Kasumi-1 (cell line): ENCODE results near the gene HEATR1.
"Not testable (repeated sequence)": the region's sequence is repeated elsewhere in the genome, so short reads cannot be mapped to it uniquely, and the experiment has no call there.

Experiments used
- DNase-seq, 2 experiments: peaks; one replicate each; lab custom pipeline; 2025; lab: John Stamatoyannopoulos, UW

Gene HEATR1

DNA sequence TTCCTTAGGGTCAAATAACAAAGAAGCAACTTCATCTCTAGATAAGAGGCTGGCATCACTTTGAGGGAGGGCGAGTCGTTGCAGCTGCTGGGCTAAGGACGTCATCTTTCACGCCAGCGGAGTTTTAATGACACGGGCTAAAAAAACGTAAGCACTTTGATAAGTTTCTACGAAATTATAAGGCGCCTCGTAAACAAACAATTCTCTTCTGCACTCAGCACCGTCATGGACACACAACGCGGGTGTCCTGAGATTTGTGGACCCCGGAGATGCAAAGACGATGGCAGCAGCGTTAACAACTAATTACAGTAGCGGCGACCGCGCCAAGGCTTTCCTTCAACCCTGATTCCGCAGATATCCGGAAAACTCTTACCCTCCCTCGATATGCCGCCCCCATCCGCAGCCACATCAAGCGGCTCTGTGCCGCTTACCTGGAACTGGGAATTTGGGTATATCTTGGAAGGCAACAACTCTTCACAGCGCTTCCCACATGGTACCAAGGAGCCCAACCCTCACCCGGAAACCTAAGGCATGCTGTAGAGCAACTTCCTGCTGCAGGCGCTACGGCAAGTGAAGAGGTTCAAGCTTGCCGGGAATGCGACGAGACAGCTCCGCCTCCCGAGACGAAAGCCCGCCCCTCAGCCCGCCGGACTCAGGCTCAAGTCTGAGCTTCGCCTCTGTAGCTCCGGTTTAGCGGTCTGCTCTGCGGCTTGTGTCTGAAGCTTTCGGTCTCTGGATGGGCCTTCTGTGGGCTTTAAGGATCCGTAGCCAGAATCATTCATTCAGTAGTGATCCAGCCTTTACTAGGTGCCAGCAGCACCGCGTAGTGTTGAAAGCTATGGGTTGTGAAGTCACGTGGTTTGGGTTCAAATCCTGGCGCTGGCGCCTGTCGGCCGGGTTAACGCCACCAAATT is at the start of gene HEATR1:
TSS of gene HEATR1 (minus strand) at position 526 of the 914 bp plus-strand sequence. CDS start at position 105, 421 bp downstream.
- DNase-seq = peak; percentile 92 to 94

DNA sequence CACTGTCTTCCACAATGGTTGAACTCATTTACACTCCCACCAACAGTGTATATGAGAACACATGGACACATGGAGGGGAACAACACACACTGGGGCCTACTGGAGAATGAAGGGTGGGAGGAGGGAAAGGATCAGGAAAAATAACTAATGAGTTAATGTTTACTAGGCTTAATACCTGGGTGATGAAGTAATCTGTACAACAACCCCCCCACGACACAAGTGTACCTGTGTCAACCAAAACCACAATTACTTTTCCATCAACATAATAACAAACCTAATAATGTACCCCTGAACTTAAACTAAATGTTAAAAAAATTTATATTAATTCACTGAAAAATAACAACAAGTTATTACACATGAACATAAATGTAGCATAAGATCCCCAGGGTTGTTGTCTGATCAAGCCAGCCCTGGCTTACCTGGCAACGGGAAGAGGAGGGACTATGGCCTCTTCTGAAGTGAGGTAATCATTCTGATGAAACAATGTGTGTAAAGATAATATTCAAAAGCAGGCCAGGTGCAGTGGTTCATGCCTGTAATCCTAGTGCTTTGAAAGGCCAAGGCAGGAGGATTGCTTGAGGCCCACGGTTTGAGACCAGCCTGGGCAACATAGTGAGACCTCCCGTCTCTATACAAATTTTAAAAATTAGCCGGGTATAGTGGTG is 40.8 kb upstream of the HEATR1 start:
- no peak for DNase-seq

DNA sequence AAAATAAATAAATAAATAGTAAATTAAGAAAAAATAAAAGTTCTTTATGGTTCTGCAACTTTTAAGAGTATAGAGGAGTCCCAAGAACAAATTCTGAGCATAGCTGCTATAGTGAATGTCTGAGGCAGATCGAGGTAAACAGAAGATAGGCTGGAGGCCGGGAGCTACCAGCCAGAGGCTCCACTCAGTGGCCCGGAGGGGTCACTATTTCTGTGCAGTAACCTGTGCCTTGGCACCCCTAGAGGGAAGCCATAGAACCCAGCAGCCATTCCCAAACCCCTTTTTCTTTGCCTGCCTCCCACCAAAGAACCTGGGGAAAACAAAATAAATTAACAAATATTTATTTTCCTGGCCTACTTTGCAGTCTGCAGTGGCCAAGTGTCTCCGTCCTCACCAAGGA is 38.4 kb upstream of the HEATR1 start:
- no peak for DNase-seq

- DNase-seq = no peak
Observed at GRCh38 chr1:236639686-236640085, 35.4 kb upstream of the HEATR1 start.

DNA sequence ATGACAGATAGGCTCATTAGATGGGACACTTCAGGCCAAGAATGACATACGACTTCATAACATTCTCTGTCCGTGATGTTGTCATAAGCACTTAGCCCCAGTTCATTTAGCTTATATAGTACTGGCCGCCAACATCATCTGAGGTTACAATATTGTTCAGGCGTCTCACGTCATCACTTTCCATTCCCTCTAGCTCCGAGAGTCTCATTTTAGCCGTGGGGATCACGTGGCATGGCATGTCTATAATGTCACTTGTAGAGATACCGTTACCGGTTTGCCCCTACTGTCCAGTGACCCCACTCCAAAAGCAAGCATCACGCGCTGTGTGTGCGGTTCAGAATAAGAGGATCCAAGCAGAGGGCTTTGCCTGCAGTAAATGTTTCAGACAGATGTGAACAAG is 34.6 kb upstream of the HEATR1 start:
- DNase-seq = no peak

GRCh38 chr1:236636017-236636416 is 31.7 kb upstream of the HEATR1 start:
- DNase-seq = no peak

GRCh38 chr1:236627727-236628408 is 23.6 kb upstream of the HEATR1 start:
- DNase-seq = no peak

GRCh38 chr1:236623371-236624166 is 19.3 kb upstream of the HEATR1 start:
- DNase-seq = no peak

- no peak for DNase-seq
Observed at GRCh38 chr1:236622407-236622806, 18.1 kb upstream of the HEATR1 start.

- no peak for DNase-seq
Observed at GRCh38 chr1:236619398-236619797, 15.1 kb upstream of the HEATR1 start.

- DNase-seq = no peak
Observed at GRCh38 chr1:236618507-236618906, 14.2 kb upstream of the HEATR1 start.

DNA sequence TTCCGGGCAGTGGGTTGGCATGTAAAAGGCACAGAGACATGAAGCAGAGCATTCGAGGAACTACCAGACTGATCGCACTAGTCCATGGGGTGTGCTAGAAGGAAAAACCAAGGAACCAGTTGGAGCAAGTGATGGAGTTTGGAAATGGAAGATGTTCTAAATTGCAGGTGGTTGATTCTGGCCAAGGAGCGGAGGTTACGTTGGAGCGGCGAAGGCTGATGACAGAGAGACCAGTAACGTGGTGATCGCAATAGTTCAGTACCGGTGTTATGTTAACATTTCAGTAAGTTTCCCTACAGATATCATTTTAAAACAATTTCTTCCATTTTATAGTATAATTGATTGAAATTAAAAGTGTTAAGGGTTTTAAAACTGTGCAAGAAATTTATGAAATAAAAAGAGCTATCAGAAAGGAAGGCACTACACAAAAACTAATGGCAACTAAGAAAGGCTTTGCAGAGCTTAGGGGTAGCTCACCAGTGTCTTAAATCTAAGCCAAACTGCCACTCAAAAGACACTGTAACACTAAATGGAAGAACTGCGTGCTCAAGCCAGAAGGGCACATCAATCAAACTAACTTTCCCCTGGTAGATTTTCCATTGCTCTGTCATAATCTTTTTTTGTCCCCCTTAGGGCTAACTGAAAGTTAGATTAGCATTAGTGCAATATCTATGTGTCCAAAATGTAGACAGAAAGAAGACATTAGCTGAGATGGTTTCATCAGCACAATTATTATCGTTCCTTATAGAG is 11.3 kb upstream of the HEATR1 start:
- DNase-seq = no peak

DNA sequence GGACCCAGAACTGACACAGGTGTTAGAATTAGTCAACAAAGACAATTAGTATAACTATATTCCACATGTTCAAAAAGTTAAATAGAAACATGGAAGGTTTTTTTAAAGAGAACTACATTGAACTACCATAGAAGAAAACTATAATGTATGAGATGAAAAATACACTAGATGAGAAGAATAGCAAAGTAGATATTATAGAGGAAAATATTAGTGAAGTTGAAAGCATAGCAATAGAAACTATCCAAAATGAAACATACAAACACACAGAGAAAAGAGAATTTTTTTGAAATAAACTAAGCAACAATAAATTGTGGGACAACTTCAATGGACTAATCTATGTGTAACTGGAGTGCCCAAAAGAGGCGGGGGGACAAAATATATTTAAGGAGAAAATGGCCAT is 8.0 kb upstream of the HEATR1 start:
- no peak for DNase-seq

DNA sequence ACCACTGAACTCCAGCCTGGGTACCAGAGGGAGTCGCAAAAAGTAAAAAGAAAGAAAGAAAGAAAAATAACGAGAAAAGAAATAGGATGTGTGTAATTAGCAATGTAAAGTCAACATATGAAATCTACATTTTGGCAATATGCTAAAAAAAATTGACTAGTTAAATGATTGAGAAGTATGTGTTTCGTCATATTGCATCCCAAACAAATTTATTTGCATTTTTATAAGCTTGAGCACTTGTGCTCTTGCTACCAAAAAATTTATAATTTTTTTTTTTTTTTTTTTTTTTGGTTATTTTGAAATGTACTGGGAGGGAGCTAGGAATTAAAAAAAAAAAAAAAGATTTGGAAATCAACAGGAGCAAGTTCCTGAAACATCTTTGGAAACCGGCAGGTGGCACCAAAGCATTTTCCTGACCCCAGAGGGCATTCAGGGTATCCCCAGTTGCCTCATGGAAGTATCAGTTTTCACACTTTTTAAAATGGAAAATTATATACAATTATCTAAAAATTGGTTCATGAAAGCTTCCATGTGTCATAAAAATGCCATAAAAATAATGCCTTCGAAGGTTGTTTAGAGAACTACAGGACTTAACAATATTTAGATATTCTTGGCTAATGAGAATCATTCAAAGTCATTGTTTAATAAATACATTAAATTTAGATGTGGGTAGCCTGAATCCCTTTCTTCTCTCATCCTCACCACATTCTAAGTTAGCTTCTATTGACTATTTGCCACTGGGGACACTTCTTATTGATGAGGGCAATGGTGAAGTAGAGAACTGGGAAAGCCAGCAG is 4.8 kb upstream of the HEATR1 start:
- peak; percentile 29 to 39 for DNase-seq

GRCh38 chr1:236607597-236607996 is 3.3 kb upstream of the HEATR1 start:
- DNase-seq = not testable (repeated sequence)

DNA sequence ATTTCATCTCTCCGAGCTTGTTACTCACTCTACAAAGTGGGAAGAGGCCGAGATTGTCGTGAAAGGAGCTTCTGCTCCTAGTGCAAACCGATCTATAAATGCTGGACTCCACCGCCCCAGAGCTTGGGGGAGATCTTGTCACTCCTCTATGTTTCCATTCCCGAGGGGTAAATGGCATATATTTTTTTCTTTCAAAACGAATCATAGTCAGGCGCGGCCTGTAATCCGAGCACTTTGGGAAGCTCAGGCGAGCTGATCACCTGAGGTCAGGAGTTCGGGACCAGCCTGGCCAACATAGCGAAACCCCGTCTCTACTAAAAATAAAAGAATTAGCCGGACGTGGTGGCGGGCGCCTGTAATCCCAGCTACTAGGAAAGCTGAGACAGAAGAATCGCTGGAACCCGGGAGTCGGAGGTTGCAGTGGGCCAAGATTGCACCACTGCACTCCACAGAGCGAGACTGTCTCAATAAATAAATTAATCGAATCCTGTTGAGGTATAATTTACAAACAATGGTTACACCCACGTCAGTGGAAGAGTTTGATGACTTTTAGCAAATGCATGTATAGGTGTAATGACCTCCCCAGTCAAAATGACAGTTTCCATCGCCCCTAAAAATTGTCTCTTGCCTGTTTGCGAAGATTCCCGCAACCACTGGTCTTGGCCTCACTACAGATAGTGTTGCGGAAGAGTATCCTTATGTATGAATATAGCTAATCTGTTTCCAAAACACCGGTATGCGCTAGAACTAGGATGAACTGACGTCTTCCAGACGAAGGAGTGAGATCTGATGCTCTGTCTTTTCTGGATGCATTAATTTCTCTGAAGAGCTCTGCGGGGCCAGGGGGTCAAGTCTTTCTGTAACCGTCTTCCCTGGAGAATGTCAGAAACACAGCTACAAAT is 840 bp upstream of the HEATR1 start:
- no peak for DNase-seq

DNA sequence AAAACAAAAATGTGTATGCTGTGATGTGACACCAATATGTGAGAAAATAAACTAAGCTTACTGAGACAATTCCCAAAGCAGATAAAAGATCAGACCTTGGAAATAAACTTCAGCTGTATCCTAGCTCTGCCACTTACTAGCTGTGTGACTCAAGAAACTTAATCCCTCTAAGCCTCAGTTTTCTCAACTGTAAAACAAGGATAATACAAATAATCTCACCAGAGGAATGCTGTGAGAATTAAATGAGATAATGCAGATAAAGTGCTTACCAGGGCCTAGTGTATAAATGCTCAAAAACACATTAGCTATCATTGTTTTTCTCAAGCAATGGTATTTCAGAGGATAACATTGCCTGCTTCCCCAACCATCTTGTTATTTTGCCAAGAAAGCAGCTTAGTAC is 2.1 kb downstream of the HEATR1 start:
- no peak for DNase-seq

GRCh38 chr1:236590553-236591150 is 13.7 kb downstream of the HEATR1 start:
- DNase-seq = no peak

- no peak for DNase-seq
Observed at GRCh38 chr1:236589531-236589930, 14.8 kb downstream of the HEATR1 start.
